GM12891 (cell line): Measurements from ENCODE around the gene RFX2.
"Not testable (repeated sequence)": the region's sequence is repeated elsewhere in the genome, so short reads cannot be mapped to it uniquely, and the experiment has no call there.

Source experiments
- DNase-seq: peaks from one replicate; pipeline ENCODE4 v3.0.0; 2011; ENCODE audit warnings: low spot score; ENCODE audit not compliant: insufficient read length
- FAIRE-seq: peaks from 2 replicates; lab custom pipeline; 2011; peaks lifted over from hg19 to GRCh38; lab: Jason Lieb, UNC
- PAX5 ChIP-seq: IDR thresholded peaks from 2 replicates; pipeline ENCODE4 v1.6.1; 2011; ENCODE audit warnings: low read length, moderate library complexity, mild to moderate bottlenecking; ENCODE audit not compliant: insufficient read depth, severe bottlenecking
- POLR2A ChIP-seq: IDR thresholded peaks from 2 replicates; pipeline ENCODE4 v1.6.1; 2011; ENCODE audit warnings: low read depth, low read length, control low read depth
- POLR2AphosphoS5 ChIP-seq: IDR thresholded peaks from 2 replicates; pipeline ENCODE4 v1.6.1; 2011; ENCODE audit warnings: low read depth, low read length, control low read depth
- POU2F2 ChIP-seq: IDR thresholded peaks from 2 replicates; pipeline ENCODE4 v1.6.1; 2011; ENCODE audit warnings: low read depth, mild to moderate bottlenecking, control low read depth, low read length, moderate library complexity
- SPI1 ChIP-seq: IDR thresholded peaks from 2 replicates; pipeline ENCODE4 v1.6.1; 2011; ENCODE audit warnings: low read depth, low read length, control low read depth
- TAF1 ChIP-seq: IDR thresholded peaks from 2 replicates; pipeline ENCODE4 v1.6.1; 2011; ENCODE audit warnings: low read depth, low read length, control low read depth

Gene RFX2

DNA sequence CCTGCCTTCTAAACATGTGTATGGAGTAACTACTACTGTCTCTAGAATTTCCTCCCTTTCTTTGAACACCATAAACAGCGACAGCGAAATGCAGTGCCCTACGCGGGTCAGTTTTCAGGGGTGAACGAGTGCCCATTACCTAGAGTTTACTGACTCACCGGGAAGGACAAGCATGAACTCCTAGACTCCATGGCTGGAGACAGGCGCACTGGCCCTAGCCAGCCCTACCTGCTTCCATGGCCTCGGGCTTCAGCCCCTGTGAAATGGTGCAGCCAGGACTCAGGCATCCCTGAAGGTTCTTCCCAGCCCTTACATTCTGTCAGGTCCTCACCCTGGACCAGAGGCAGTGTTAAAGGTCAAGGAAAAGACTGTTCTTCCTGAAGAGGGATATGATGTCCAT lies 140.8 kb downstream of the RFX2 start:
- TF ChIP-seq POU2F2 (no peak), PAX5 (no peak), TAF1 (no peak), POLR2AphosphoS5 (no peak), POLR2A (no peak), SPI1 (no peak)
- FAIRE-seq = no peak
- no peak for DNase-seq

DNA sequence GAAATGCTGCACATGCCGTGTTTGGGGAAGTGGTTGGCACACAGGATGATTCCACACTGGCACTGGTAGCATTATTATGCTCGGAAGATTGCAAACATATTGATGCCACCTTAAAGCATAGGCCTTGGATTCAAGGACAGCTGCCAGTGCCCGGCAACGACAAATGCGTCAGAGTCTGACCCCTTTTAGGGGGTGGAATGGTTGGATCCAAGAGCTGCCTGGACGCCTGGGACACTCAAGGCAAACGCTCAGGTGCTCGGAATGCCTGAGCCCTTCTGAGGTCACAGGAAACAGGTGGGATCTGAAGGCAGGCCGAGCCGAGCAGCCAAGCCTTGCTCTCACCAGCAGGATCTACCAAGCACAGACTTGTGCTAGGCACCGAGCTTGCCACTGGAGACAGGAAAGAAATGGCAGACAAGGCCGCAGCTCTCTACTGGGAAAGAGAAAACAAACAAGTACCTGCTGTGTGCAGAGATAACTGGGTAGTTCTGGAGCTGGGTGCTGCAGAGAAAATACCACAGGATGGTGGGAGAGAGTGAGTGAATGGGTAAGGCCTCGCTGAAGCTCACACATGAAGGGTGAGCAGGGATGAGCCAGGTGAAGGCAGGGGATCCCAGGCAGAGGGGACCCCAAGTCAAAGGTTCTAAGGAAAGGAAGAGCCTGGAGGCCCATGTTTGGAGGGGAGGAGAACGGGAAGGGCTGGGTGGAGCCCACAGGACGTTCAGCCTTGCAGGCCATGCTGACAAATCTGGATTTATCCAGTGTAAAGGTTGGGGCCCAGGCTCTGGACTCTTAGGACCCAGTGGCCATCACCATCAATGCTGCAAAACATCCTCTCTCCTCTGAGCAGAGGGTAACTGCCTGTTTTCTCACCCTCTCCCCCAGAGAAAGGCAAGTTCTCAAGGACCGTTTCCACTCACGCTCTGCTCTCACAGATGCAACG lies 141.6 kb downstream of the RFX2 start:
- TF ChIP-seq POU2F2 (no peak), SPI1 (no peak), PAX5 (no peak), POLR2A (no peak), TAF1 (no peak), POLR2AphosphoS5 (no peak)
- no peak for DNase-seq
- FAIRE-seq = peak; percentile 35

DNA sequence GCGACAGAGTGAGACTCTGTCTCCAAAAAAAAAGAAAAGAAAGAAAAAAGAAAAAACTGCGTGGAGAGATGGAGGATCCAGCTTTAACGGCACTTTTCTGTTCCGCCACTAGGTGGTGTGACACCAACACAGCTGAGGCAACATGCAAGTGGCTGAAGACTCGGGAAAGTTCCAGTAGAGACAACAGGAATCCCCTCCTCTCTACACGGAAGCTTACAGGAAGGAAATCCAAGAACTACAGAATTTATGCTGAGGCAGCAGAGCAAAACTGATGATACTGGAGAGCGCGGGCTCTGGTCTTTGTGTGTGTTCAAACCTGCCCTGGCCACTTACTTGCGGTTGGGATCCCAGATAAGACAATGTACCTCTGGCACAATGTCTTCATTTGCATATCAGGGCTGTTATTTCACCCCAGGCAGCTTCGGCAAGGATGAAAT lies 142.3 kb downstream of the RFX2 start:
- TF ChIP-seq POU2F2 (peak; percentile 10; the same call in 1 of the 2 replicates), PAX5 (no peak)
- FAIRE-seq (peak; percentile 91), DNase-seq (peak; percentile 59)

- TF ChIP-seq POLR2AphosphoS5 = no peak
- no peak for TF ChIP-seq POU2F2
- TF ChIP-seq POLR2A = no peak
- no peak for TF ChIP-seq TAF1
- no peak for TF ChIP-seq SPI1
- TF ChIP-seq PAX5 = no peak
- DNase-seq (no peak), FAIRE-seq (no peak)
Measured at GRCh38 chr19:5967571-5967970, 142.7 kb downstream of the RFX2 start.

- TF ChIP-seq TAF1 = no peak
- no peak for TF ChIP-seq POLR2A
- TF ChIP-seq SPI1 = no peak
- TF ChIP-seq POLR2AphosphoS5 = no peak
- TF ChIP-seq PAX5 = no peak
- no peak for TF ChIP-seq POU2F2
- no peak for DNase-seq
- FAIRE-seq = no peak
Measured at GRCh38 chr19:5966941-5967340, 143.4 kb downstream of the RFX2 start.

GRCh38 chr19:5966215-5966614 lies 144.1 kb downstream of the RFX2 start:
- FAIRE-seq (no peak), DNase-seq (no peak)
- no peak for TF ChIP-seq POLR2A
- TF ChIP-seq POLR2AphosphoS5 = no peak
- TF ChIP-seq TAF1 = no peak
- no peak for TF ChIP-seq POU2F2
- no peak for TF ChIP-seq PAX5
- TF ChIP-seq SPI1 = no peak

DNA sequence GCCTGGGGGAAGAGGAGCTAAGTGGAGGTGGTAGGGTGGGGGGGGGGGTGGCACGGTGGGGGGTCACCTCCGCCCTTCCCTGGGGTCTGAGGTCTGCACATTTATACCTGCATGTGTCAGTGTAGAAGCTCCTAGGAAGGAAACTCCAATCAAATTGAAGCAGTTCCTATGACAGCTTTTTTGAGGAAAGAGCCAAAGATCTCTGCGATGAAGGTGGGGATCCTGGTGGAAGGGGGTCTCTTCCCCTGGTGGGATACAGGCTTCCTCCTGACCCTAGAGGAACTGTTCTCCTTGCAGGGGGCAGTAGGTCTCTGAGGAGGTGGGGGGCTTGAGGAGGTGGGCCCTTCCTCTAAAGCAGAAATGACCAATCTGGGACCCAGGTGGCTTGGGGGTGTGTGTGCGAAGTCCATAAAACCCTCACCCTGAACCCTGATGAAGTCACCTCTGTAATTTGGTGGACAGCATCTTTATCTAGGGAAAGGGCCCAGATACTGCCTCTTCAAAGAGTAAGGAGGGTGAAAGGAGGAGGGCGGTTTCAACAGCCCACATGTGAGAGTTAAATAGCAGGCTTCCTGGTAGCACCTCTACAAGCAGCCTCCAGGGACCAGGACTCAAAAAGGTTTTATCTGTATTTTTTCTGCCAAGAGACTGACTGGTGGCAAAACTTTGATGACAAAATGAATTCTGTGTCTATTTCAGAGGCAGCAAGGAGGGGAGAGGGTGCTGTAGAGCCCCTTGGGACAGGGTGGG lies 145.3 kb downstream of the RFX2 start:
- TF ChIP-seq POLR2AphosphoS5 = no peak
- TF ChIP-seq POLR2A = no peak
- TF ChIP-seq SPI1 = no peak
- TF ChIP-seq POU2F2 = no peak
- no peak for TF ChIP-seq PAX5
- TF ChIP-seq TAF1 = no peak
- DNase-seq (no peak), FAIRE-seq (no peak)

GRCh38 chr19:5963855-5964254 lies 146.4 kb downstream of the RFX2 start:
- DNase-seq (no peak), FAIRE-seq (no peak)
- TF ChIP-seq POU2F2 = no peak
- no peak for TF ChIP-seq POLR2A
- no peak for TF ChIP-seq TAF1
- no peak for TF ChIP-seq SPI1
- TF ChIP-seq POLR2AphosphoS5 = no peak
- TF ChIP-seq PAX5 = no peak

- FAIRE-seq, DNase-seq: not testable (repeated sequence)
Measured at GRCh38 chr19:5963259-5963658, 147.0 kb downstream of the RFX2 start.
